GM21515 (cell line): ENCODE measurements around the gene NFKBIE.

Experiments
- ATAC-seq: cut with Tn5 transposase; IDR thresholded peaks from one replicate; pipeline ENCODE4 v1.9.1; 2021; ENCODE audit not compliant: unreplicated experiment

NFKBIE gene

DNA sequence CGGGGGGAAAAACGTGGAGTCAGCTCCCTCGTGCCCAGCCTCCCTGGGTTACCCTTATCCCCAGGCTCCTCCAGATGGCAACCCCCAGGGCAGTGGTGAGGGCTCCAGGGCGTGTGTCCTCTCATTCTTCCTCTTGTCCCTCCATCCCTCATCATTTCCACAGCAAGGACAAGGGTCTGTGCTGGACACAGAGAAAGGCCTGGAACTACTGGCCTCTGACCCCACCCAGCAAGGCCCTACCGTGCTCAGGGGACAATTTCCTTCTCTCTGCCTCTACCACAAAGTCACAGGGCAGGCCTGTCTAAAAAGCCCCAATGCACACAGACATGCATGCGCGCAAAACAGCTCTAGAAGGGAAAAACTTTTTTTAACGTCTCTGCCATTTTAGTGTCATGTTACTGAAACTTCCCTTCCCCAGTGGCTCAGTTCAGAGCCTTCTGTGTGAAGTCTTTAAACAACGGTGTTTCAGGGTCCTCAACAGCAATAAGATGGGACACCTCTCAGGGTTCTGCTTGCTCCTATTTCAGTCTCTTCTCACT is 7.0 kb downstream of the NFKBIE start:
- ATAC-seq = no peak

DNA sequence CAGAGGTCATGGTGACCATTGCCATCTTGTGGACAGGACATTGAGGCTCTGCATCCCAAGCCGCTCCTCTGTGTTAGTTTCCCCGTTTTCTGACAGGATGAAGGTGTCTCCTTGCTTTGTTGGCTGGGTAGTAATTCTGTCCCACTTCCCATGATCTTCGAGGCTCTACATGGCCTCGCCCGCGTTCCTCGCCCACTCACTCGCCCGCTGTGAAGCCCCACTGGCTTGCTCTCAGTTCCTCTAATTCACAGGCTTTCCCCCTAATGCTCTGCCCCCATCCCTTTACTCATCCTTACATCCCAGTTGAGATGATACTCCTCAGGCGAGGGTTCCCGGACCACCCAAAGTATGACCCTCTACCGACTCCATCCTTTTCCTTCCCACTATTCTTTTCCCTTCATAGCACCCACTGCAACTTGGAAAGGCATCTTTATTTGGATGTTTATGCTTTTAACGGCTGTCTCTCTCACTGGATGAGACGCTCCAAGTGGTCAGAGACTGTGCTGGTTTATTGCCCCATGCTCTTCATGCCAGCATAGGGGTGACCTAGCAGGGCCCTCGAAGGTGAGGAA is 7.5 kb downstream of the NFKBIE start:
- peak; percentile 2 for ATAC-seq

DNA sequence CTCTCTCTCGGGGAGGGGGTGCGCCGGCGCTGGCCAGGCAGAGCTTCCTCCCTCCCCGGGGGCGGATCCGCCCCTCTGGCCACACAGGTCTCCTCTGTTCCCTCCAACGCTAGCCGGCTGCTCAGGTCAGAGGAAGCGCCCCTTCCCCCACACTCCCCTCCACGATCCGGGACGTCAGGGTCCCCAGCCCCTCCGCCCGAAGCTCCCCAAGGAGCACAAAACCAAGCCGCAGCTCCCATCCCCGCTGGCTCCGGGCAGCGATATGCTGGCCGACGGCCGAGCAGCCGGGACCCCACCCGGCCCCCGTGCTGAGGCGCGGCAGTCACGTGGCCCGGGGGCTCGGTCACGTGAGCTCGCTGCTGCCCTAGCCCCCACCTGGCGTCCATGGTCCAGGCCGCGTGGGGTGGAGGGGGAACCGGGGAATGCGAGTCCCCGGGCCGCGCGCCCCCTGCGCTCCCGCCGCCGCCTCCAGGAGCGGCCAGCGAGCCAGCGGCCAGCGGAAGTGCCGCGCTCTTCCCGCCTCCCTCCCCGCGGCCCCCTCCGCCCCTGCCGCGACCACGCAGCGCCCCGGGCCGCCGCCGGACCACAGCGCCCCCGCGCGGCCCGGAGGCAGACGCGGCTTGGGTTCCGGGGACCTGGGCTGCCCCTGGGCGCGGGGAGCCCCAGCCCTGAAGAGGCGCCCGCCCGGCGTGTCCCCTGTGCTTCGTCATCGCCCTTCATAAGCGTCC is 8.2 kb downstream of the NFKBIE start, which contains the start of gene SLC35B2:
Gene SLC35B2 (minus strand): TSS at position 504 of the 728 bp plus-strand sequence. CDS start 118 bp downstream, at position 386.
- ATAC-seq = peak; percentile 39

DNA sequence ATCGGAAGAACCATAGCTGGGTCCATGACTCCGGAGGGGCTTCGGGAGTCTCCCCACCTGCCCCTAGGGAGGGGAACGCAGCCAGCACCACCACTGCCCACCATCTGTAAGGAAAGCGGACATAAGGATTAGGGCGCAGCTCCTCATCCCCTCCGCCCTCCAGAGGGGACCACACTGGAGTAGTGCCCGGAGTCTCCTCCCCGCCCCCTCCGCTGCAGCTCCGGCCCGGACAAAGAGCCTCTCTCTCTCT is 8.7 kb downstream of the NFKBIE start:
- no peak for ATAC-seq

DNA sequence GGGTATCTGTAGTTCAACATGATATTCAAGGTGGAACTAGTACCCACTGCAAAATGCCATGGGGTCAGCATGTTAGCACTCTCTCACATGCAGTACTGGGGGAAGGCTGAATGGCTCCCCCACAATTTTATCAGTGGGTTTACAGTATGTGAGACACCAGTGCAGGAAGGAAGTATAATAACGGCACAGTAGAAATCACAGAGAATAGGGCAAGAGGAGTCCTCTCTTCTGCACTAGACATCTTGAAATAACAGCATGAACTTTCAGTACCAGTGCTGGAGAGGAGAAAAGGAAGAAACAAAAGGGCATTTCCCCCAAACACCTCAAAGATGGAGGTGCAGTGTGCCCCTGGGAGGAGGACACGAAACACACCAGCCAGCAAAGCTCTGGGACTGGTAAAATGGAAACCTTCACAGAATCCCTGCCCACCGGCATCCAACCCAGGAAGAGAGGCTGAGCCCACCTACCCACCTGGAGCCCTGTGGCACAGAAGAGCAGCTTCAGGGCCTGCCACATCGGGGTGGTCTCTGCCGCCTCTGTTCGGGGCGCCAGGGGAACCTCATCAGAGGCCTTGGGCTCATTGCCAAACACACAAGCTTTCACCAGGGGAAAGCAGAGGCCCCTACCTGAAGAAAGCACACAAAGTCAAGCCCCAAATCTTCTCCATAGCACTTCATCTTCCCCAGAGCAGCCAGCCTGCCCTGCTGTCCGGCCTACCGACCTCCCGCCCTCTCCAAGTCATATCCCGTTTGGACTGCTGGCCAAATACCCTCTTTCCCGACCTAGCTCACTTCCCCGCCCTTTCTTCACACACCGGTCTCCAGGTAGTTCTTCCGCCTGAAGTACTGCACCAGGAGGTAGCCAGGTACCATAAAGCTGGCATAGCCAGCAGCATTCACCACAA is 9.2 kb downstream of the NFKBIE start:
- ATAC-seq = no peak

DNA sequence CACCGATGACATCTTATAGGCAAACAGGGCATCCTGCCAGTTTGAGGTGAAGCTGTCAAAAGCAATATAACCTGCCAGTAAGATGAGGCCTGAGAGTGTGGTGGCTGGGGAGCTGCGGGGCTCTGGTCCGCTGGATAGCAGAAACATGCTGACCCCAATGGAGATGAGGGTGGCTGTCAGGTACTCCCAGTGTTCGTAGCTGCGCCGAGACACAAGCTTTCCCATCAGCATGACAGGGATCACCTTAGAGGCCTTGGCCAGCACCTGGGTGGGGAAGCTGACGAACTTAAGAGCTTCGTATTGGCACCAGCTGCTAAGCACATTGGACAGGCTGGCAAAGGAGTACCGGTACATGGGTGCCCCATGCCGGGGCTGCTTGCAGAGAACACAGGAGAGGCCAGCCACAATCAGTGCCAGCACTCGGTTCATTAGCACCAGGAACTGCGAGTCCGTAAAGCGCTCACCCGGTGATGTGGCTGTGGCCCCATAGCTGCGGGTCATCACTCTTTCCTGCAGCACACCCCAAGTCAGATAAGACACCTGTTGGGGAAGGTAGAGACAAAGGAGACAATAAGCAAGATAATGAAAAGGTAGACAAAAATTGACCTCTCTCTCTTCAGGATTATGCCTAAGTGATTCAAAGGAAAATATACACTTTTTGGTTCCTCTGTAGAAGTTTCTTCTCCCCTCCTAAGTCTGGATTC is 10.1 kb downstream of the NFKBIE start:
- no peak for ATAC-seq

DNA sequence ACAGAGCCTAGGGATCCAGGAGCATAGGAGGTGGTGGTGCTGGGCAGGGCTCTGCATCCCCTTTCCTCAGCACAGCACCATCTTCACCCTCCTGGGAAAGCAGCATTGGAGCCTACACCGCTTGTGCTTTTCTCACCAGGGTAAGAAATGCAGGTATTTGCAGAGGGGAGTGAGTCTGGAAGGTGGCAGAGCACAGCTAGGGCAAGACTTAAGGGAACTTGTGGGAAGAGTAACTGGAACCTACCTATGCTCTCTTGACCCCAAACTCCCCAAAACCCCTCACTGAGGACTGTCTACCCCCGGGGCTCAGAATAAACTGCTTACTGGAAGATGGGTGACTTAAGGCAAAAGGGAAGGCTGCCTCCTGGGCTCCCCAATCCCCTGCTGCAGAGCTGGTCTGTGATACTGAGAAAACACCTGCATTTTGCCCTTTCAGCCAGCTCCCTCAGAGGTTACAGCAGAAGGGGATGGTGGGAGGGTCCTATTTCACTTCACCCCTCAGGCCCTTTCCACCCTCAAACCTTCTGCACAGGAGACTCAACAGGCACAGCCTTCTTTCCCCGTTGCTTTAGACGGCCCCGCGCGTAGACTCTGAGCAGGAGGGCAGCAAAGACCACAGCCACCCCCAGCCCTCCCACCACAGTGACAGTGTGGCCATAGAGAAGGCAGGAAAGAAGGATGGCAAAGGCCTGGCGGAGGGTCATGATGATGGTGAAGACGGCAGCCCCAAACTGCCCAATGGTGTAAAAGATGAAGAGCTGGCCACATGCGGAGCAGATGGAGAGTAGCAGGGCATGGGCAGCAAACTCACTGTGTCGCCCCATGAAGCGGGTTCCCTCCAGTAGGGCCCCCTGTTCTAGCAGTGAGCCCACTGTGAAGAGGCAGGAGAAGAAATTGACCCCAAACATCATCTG is 10.9 kb downstream of the NFKBIE start:
- ATAC-seq = no peak

DNA sequence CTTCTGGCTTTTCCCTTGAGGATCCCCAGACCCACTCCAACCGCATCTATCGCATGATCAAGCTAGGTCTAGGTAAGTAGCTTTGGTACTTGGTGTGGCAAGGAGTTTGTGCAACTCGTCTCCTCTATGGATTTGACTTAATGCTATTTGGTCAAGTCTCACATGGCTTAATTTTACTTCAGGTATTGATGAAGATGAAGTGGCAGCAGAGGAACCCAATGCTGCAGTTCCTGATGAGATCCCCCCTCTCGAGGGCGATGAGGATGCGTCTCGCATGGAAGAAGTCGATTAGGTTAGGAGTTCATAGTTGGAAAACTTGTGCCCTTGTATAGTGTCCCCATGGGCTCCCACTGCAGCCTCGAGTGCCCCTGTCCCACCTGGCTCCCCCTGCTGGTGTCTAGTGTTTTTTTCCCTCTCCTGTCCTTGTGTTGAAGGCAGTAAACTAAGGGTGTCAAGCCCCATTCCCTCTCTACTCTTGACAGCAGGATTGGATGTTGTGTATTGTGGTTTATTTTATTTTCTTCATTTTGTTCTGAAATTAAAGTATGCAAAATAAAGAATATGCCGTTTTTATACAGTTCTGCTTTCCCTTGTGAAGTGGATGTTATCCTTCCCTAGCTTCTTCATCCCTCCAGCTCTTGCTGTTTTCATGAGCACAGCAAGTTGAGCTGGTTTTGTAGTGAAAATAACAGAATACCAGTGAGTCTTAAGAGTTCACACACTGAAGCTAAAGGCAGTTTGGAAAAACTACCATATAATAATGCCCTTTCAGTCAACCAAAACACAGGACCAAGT is 11.8 kb downstream of the NFKBIE start:
- no peak for ATAC-seq

DNA sequence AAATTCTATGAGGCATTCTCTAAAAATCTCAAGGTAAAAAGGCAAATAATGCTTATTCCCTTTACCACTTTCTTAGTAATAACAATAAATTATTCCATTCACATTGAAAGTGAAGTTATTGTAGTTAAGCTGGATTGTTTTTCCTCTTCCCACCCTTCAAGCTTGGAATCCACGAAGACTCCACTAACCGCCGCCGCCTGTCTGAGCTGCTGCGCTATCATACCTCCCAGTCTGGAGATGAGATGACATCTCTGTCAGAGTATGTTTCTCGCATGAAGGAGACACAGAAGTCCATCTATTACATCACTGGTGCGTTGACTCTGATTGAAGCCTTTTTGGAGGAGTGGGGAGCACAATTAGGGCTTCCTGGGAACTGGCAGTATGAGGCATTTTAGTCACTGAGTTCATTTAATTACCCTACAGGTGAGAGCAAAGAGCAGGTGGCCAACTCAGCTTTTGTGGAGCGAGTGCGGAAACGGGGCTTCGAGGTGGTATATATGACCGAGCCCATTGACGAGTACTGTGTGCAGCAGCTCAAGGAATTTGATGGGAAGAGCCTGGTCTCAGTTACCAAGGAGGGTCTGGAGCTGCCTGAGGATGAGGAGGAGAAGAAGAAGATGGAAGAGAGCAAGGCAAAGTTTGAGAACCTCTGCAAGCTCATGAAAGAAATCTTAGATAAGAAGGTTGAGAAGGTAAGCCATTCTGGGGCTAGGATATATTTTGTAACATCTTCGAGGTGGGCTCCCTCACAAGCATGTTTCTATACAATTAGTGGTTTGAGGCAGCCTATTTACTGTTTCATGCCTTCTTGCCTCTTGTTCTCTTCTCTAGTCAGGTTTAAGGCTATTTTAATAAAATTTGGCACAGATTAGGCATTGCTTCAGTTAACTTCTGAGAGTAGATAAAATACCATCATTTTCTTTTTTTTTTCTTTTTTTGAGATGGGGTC is 13.5 kb downstream of the NFKBIE start:
- ATAC-seq = no peak

DNA sequence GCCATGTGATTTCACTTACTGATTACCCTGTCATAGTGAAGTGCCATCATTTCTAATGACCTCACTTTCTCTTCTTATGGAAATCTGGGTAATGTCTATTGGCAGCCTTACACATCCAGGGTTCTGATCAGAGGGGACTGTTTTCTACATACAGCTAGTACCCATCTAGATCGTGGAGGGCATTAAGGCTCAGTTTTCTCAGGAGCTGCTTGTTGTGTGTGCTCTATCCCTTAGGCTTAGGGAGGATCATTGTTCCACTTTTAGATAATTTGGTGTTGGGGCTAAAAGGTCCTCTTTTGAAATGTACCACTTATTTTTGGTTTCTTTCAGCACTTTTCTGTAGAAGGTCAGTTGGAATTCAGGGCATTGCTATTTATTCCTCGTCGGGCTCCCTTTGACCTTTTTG is 14.6 kb downstream of the NFKBIE start:
- no peak for ATAC-seq

DNA sequence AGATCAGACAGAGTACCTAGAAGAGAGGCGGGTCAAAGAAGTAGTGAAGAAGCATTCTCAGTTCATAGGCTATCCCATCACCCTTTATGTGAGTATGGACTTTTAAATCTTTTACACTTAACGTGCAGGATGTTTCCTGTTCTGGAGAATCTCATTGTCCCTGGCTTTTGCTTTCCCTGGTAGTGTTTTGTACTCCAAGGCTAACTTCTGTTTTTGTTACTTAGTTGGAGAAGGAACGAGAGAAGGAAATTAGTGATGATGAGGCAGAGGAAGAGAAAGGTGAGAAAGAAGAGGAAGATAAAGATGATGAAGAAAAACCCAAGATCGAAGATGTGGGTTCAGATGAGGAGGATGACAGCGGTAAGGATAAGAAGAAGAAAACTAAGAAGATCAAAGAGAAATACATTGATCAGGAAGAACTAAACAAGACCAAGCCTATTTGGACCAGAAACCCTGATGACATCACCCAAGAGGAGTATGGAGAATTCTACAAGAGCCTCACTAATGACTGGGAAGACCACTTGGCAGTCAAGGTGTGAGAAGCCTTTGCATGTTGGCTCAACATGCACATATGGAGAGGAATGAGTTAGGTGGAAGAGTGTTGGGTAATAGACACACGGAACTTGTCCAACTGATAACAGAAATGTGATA is 15.2 kb downstream of the NFKBIE start:
- no peak for ATAC-seq

DNA sequence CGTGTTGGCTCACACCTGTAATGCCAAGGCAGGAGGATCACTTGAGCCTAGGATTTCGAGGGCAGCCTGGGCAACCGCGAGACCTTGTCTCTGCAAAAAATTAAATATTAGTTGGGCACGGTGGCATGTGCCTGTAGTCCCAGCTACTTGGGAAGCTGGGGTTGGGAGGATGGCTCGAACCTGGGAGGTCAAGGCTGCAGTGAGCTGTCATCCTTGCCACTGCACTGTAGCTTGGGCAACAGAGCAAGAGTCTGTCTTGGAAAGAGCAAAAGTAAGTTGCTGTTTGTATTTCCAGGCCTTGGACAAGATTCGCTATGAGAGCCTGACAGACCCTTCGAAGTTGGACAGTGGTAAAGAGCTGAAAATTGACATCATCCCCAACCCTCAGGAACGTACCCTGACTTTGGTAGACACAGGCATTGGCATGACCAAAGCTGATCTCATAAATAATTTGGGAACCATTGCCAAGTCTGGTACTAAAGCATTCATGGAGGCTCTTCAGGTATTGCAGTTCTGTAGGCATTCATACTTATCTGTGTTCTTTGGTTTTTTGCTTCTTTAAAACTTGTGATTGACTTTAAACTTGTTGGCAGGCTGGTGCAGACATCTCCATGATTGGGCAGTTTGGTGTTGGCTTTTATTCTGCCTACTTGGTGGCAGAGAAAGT is 16.1 kb downstream of the NFKBIE start:
- ATAC-seq = no peak

DNA sequence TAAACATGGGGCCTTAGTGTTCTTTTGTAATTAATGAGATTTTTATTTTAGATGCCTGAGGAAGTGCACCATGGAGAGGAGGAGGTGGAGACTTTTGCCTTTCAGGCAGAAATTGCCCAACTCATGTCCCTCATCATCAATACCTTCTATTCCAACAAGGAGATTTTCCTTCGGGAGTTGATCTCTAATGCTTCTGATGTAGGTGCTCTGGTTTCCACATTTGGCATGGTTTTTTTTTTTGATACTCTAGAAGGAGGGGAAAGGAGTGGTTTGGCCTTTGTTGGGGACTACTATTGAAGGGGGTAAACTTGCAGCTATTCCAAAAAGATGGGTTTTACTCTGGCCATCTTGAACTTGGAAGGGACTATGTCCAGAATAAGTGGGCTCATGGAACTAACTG is 16.8 kb downstream of the NFKBIE start:
- no peak for ATAC-seq

DNA sequence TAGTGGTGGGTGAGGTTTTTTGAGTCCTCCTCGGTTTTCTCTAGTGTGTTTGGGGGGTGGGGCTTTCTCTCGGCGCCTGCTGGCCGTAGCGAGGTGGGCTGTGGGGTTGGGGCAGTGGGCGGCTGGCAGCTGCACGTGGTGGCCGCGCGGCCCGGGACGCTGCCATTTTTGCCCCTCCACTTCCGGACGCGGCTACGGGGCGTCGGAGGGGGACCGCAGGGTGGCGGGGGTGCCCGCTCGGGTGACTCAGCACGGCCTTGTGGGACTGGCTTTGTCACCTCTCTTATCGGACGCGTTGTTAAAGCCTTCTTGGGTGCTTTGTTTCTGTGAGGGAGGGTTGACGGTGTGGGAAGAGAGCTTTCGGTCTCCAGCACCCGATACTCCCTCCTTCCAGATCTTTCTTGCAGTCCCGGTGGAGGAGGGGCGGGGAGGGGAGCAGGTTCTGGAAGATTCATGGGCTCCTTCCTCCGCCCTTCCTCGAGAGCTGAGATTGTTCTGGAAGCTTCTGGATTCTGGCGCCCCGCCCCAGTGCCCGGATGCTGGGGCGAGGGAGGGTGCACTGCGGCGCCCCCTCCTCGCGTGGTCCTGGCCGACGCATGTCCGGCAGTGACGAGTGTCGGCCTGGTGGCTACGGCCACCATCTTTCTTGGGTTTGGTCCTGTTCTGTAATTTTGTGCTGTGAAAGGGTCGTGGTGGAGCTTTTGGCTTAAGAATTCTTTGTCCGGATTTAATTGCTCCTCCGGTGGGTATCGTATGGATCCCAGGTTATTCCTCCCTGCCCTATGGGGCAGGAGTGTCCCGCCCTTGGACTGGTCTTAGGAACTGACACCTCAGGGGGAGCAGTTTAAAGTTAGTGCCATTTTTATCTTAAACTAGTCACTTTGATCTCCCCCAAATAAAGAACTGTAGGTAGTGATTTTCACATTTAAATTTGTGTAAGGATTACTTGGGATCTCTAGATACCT is 17.7 kb downstream of the NFKBIE start:
- ATAC-seq = peak; percentile 30

DNA sequence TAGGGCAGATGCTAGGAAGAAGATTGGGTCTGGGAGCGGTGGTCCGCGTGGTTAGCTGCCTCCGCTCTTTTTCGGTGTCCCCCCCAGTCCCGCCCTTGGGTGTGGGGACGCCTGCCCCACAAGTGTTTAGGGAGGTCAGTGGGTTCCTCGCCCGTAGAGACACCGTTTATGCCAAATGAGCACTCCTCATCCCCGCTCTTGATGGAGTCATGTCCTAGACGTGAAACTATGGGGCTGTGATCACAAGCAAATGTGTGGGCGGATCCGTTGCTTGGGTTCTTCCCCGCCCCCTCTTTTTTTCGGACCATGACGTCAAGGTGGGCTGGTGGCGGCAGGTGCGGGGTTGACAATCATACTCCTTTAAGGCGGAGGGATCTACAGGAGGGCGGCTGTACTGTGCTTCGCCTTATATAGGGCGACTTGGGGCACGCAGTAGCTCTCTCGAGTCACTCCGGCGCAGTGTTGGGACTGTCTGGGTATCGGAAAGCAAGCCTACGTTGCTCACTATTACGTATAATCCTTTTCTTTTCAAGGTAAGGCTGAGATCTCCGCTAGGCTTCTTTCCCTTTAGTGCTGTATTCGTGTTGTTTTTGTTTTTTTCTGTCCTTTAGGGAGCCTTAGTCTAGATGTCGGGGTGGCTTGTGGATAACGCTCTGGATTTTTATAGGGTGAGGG is 18.6 kb downstream of the NFKBIE start, which contains the start of gene HSP90AB1:
Gene HSP90AB1 (plus strand): TSS at position 439 of the 675 bp plus-strand sequence. CDS start 1,529 bp downstream, outside the sequence.
- ATAC-seq = peak; percentile 65
